Esophagus muscularis mucosa (tissue), 4 donors: ENCODE results near the gene CCDC77. TPM values are rescaled to one million over a fixed set of nuclear protein-coding genes. Genes with fewer than 3 reads are reported as not detected.

Experiments used
- DNase-seq: peaks from one replicate; pipeline ENCODE4 v3.0.0-alpha.2; 2017; ENCODE audit errors: extremely low spot score
- H3K27ac ChIP-seq, 4 donors: fragments of 200-600 bp; sonication (generic); replicated peaks in 1 of 4; 1 replicate in 3 of 4; 2 replicates in 1 of 4; pipeline ENCODE4 v1.5.1; 2016 to 2019; ENCODE audit warnings: mild to moderate bottlenecking in 1 of 4
- H3K27me3 ChIP-seq, 4 donors: fragments of 200-600 bp; sonication (generic); one replicate each; pipeline versions ENCODE4 v1.5.1 to v1.6.0; 2016 to 2019
- H3K36me3 ChIP-seq, 4 donors: fragments of 200-600 bp; sonication (generic); one replicate each; pipeline ENCODE4 v1.5.1; 2016 to 2019
- H3K4me1 ChIP-seq, 4 donors: fragments of 200-600 bp; sonication (generic); one replicate each; pipeline ENCODE4 v1.5.1; 2016 to 2019
- H3K4me3 ChIP-seq, 4 donors: fragments of 200-600 bp; sonication (generic); 1 replicate in 2 of 4; 2 replicates in 2 of 4; pipeline ENCODE4 v1.5.1; 2016 to 2019; ENCODE audit warnings: mild to moderate bottlenecking in 4 of 4, moderate library complexity in 1 of 4
- H3K9me3 ChIP-seq, 4 donors: fragments of 200-600 bp; sonication (generic); 1 replicate in 3 of 4; 2 replicates in 1 of 4; pipeline ENCODE4 v1.5.1; 2016 to 2019
- EP300 ChIP-seq: sonication (generic); formaldehyde crosslinking; IDR thresholded peaks from one replicate; pipeline ENCODE4 v1.6.1; 2017; ENCODE audit warnings: antibody characterized with exemption
- POLR2A ChIP-seq: fragments of 450-650 bp; IDR thresholded peaks from one replicate; pipeline ENCODE4 v1.6.1; 2017; ENCODE audit warnings: antibody characterized with exemption, moderate library complexity, mild to moderate bottlenecking, low read depth
- POLR2AphosphoS5 ChIP-seq, 2 donors: sonication (generic); formaldehyde crosslinking; IDR thresholded peaks; one replicate each; pipeline ENCODE4 v1.6.1; 2017; ENCODE audit warnings: antibody characterized with exemption in 2 of 2
- WGBS: methylation state at CpG from one replicate; pipeline ENCODE4 v1.1.5; 2018; 5-methylcytosine and 5-hydroxymethylcytosine counted together
- intact Hi-C: fragments of 100-400 bp; cut with DNase I; formaldehyde crosslinking; loops from one replicate; pipeline ENCODE4 v1.15.1; 2023
- total RNA-seq, 4 donors: library from RNA; depleted of rRNA; stranded (reverse); fragments of >200 nt; gene quantifications; one replicate each; pipeline versions ENCODE4 v1.1.0 to v1.2.1, GENCODE V29; 2016
- TF ChIP-seq, protein P1 (sequence below), 3 experiments: fragments of 200-600 bp in 2 of 3; fragments of 450-650 bp in 1 of 3; sonication (generic) in 2 of 3; IDR thresholded peaks; one replicate each; pipeline ENCODE4 v1.5.1; 2017 to 2019; ENCODE audit warnings: antibody characterized with exemption in 3 of 3, mild to moderate bottlenecking in 2 of 3, moderate library complexity in 1 of 3

Gene CCDC77
- total RNA-seq, 4 donors from 2014 or later: 3.8 to 7.1 (median 5.0) TPM

GRCh38 chr12:467591-467990, 66.1 kb downstream of the CCDC77 start:
- no peak for TF ChIP-seq EP300
- TF ChIP-seq POLR2AphosphoS5 (IDR thresholded peaks at IDR 0.05): no peak
- TF ChIP-seq, protein P1, sequence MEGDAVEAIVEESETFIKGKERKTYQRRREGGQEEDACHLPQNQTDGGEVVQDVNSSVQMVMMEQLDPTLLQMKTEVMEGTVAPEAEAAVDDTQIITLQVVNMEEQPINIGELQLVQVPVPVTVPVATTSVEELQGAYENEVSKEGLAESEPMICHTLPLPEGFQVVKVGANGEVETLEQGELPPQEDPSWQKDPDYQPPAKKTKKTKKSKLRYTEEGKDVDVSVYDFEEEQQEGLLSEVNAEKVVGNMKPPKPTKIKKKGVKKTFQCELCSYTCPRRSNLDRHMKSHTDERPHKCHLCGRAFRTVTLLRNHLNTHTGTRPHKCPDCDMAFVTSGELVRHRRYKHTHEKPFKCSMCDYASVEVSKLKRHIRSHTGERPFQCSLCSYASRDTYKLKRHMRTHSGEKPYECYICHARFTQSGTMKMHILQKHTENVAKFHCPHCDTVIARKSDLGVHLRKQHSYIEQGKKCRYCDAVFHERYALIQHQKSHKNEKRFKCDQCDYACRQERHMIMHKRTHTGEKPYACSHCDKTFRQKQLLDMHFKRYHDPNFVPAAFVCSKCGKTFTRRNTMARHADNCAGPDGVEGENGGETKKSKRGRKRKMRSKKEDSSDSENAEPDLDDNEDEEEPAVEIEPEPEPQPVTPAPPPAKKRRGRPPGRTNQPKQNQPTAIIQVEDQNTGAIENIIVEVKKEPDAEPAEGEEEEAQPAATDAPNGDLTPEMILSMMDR (IDR thresholded peaks at IDR 0.05): no peak
- no peak for TF ChIP-seq POLR2A
- Histone ChIP-seq H3K36me3 (no peaks in the 10 kb centered on the region), H3K9me3 (no peaks in the 10 kb centered on the region), H3K27me3 (peaks cover 0 to 20% (median 0%) of the 10 kb centered on the region in 4 donors), H3K4me1 (no peaks in the 10 kb centered on the region), H3K4me3 (no peak overlapping the region), H3K27ac (no peak overlapping the region)
- 89% methylated on average over 6 of the region's 6 CpGs for WGBS
- intact Hi-C loops: no loop called here
- no peak for DNase-seq

DNA sequence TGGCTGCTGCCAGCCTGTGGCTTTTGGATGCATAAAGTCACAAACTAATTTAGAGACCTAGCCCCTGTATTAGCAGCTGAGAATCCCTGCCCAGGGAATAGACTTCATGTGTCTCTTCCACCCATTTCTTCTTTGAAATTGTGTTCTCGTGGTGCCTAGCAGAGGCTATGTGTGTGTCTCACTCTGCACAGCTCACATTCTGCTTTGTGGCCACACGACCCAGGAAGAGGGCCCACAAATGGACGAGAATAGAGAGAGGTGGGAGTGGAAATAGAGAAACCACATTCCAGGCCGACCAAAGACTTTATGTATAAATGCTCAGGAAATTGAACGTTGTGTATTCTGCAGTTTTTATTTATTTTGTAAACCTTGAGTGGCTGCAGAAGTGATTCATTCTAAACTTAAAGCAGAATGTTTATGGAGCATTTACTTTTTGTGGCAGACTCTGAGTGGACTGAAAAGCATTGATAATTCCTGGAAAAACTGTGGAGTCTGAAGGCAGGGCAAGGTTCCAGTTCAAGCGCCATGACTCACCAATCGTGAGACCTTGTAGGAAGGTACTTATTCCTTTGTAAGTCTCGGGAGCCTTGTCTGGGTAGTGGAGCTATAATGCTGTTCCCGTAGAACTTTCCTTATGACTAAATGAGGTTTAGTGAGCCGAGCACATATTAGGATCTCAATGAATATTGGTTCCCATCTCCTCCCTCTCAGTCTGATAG, 67.4 kb downstream of the CCDC77 start:
- Histone ChIP-seq H3K27ac (no peak overlapping the region), H3K27me3 (peaks cover 0 to 27% (median 0%) of the 10 kb centered on the region in 4 donors), H3K4me1 (no peaks in the 10 kb centered on the region), H3K4me3 (no peak overlapping the region), H3K36me3 (no peaks in the 10 kb centered on the region), H3K9me3 (no peaks in the 10 kb centered on the region)
- intact Hi-C loops: no loop called here
- WGBS: 79% methylated on average over 10 of the region's 10 CpGs
- no peak for DNase-seq
- TF ChIP-seq, protein P1 (IDR thresholded peaks at IDR 0.05): no peak
- no peak for TF ChIP-seq EP300
- TF ChIP-seq POLR2A: no peak
- no peak for TF ChIP-seq POLR2AphosphoS5 (IDR thresholded peaks at IDR 0.05)

DNA sequence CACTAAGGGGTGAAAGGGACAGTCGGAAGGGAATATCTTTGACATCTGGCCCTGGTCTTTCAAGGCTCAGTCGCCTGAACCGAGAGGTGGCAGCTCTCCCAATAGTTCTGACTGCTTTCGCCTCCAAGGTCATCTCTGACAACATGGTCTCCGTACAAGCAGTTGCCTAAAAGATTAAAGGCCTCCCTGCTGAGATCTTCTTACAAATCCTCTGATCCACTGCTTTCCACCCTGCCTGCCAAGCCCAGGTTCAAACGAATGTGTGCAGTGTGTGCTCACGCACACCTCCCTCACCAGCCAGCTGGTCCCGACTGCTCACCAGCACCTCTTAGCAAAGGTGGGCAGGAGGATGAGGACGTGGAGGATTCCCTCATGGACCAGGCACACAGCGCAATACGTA, 68.7 kb downstream of the CCDC77 start:
- no peak overlapping the region for H3K4me3 ChIP-seq
- H3K27ac ChIP-seq: no peak overlapping the region
- 77% methylated on average over 11 of the region's 11 CpGs for WGBS
- DNase-seq: no peak
- no peaks in the 10 kb centered on the region for H3K36me3 ChIP-seq
- H3K4me1 ChIP-seq: no peaks in the 10 kb centered on the region
- intact Hi-C loops: no loop called here
- H3K27me3 ChIP-seq: peaks cover 0 to 31% (median 0%) of the 10 kb centered on the region in 4 donors
- H3K9me3 ChIP-seq: no peaks in the 10 kb centered on the region
- TF ChIP-seq POLR2AphosphoS5 (IDR thresholded peaks at IDR 0.05) (no peak), POLR2A (no peak), EP300 (no peak)
- TF ChIP-seq, protein P1 (IDR thresholded peaks at IDR 0.05): no peak

- H3K27ac ChIP-seq: no peak overlapping the region
- H3K4me1 ChIP-seq: no peaks in the 10 kb centered on the region
- intact Hi-C loops: no loop called here
- peaks cover 0 to 31% (median 0%) of the 10 kb centered on the region in 4 donors for H3K27me3 ChIP-seq
- TF ChIP-seq POLR2A: no peak
- no peak for TF ChIP-seq POLR2AphosphoS5 (IDR thresholded peaks at IDR 0.05)
- no peak for TF ChIP-seq EP300
- TF ChIP-seq, protein P1 (IDR thresholded peaks at IDR 0.05): no peak
- no peaks in the 10 kb centered on the region for H3K36me3 ChIP-seq
- WGBS: 76% methylated on average over 5 of the region's 5 CpGs
- H3K9me3 ChIP-seq: no peaks in the 10 kb centered on the region
- no peak for DNase-seq
- no peak overlapping the region for H3K4me3 ChIP-seq
These were observed 71.8 kb downstream of the CCDC77 start for GRCh38 chr12:473198-473597.
